Calu3 (cell line): Measurements from ENCODE around the gene CA14. TPM values are rescaled to one million over a fixed set of nuclear protein-coding genes. Genes with fewer than 3 reads are reported as not detected.
A peak's percentile ranks its signal among the peaks of the same experiment; 100 is the strongest.

Source experiments
- BruUV-seq: library from RNA; stranded (reverse); fragments of 400-500 nt; replicated peaks from 2 replicates; lab custom pipeline; 2021; lab: Mats Ljungman, UMichigan
- CTCF ChIA-PET: fragments of 300-600 bp; sonication (Branson Sonifier 250); formaldehyde crosslinking; loops from one replicate; lab custom pipeline; 2022; ENCODE audit warnings: antibody characterized with exemption; lab: Charles Lee
- DNase-seq: peaks from one replicate; pipeline ENCODE4 v3.0.0; 2022
- H3K27ac Mint-ChIP-seq: one replicate; pipeline ENCODE4 v1.8.0; 2022; ENCODE audit warnings: mixed read lengths; ENCODE audit not compliant: unreplicated experiment
- H3K27me3 Mint-ChIP-seq: one replicate; pipeline ENCODE4 v1.8.0; 2022; ENCODE audit warnings: mixed read lengths; ENCODE audit not compliant: unreplicated experiment
- H3K36me3 Mint-ChIP-seq: one replicate; pipeline ENCODE4 v1.8.0; 2022; ENCODE audit warnings: mild to moderate bottlenecking, moderate library complexity, mixed read lengths; ENCODE audit not compliant: insufficient read depth, unreplicated experiment
- H3K4me1 Mint-ChIP-seq: one replicate; pipeline ENCODE4 v1.8.0; 2022; ENCODE audit warnings: mild to moderate bottlenecking, low read depth, mixed read lengths; ENCODE audit not compliant: unreplicated experiment
- H3K4me3 Mint-ChIP-seq: one replicate; pipeline ENCODE4 v1.8.0; 2022; ENCODE audit warnings: mild to moderate bottlenecking, low read depth, moderate library complexity, mixed read lengths; ENCODE audit not compliant: unreplicated experiment
- H3K9me3 Mint-ChIP-seq: one replicate; pipeline ENCODE4 v1.8.0; 2022; ENCODE audit warnings: low read depth, mixed read lengths; ENCODE audit not compliant: unreplicated experiment
- intact Hi-C: fragments of 100-400 bp; cut with micrococcal nuclease; formaldehyde crosslinking; loops from one replicate; pipeline ENCODE4 v1.10.0; 2022; ENCODE audit not compliant: unreplicated experiment
- total RNA-seq: library from RNA; stranded (reverse); gene quantifications from 2 replicates; pipeline ENCODE4 v1.2.3, GENCODE V29; 2022
- TF ChIP-seq, protein P1 (sequence below): fragments of 200-600 bp; IDR thresholded peaks from one replicate; pipeline ENCODE4 v1.8.0; 2022; ENCODE audit warnings: antibody characterized with exemption; ENCODE audit not compliant: unreplicated experiment

CA14 gene
- total RNA-seq, 1 experiment from 2014 or later: 1.0 TPM

DNA sequence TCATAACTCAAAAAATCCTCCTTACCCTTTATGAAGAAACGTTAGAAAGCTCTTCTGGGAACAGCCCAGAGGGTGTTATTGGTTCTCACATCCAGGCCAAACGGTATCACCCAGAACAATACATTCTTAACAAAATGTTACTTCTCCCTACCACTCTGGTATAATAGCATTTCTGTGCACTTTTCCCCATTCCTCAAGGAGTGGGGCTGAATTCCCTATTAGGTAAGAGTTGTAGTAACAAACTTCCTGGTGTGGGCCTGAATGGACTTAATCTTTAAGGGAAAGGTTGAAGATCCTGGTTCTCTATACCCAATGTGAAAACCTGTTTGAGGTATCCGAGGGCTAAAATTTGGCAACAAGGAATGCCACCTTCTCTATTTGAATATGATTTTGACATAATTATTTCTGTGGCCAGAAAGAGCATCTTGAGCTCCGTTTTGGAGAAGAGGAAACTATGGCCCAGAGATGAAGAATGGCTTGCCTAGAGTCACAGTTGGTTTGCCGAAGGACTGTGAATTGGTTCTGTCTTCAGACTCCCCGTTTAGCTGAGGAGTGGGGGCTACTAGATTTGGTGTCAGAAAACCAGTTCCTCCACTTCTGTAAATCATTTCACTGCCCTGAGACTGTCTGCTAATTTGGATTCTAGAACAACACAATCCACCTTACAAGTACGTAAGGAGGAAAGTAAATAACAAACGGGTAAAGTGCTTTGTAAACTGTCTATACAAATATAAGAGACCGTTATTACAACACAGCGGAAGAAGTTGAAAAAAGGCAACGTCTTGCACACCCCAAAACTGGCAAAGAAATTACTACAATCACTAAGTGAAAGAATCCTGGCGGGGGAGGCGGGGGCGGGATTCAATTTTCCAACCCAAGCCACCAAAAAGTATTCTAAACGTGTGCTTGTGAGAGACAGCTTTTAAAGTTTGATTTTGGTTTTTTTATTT is 23.9 kb upstream of the CA14 start:
- TSS peak; percentile 52 for BruUV-seq
- H3K4me1 Mint-ChIP-seq: peaks cover 11% of the 10 kb centered on the region
- TF ChIP-seq, protein P1, sequence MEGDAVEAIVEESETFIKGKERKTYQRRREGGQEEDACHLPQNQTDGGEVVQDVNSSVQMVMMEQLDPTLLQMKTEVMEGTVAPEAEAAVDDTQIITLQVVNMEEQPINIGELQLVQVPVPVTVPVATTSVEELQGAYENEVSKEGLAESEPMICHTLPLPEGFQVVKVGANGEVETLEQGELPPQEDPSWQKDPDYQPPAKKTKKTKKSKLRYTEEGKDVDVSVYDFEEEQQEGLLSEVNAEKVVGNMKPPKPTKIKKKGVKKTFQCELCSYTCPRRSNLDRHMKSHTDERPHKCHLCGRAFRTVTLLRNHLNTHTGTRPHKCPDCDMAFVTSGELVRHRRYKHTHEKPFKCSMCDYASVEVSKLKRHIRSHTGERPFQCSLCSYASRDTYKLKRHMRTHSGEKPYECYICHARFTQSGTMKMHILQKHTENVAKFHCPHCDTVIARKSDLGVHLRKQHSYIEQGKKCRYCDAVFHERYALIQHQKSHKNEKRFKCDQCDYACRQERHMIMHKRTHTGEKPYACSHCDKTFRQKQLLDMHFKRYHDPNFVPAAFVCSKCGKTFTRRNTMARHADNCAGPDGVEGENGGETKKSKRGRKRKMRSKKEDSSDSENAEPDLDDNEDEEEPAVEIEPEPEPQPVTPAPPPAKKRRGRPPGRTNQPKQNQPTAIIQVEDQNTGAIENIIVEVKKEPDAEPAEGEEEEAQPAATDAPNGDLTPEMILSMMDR: no peak
- peak overlapping the region; percentile 89 for H3K27ac Mint-ChIP-seq
- no peaks in the 10 kb centered on the region for H3K9me3 Mint-ChIP-seq
- no peak overlapping the region for H3K4me3 Mint-ChIP-seq
- CTCF ChIA-PET: interaction anchor here (0.5 to 1.7 kb wide), 3 partner anchors 40 to 167 kb away, joined by 3 to 5 read pairs (median 3); no protein-coding TSS in a partner anchor
- H3K27me3 Mint-ChIP-seq: no peaks in the 10 kb centered on the region
- intact Hi-C loops: no loop called here
- peak; percentile 69 for DNase-seq
- peaks cover 17% of the 10 kb centered on the region for H3K36me3 Mint-ChIP-seq

DNA sequence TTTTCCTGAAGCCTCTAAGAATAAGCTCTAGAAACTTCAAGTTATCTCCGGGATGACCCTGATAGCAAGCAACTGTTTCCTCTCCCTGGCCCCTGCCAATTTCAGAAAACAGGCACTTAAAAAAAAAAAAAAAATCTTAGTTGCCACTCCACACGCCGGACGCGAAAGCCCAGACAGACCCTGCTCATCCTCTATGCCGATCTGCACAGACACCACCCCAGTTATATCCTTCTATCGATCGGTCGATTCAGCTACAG is 23.3 kb upstream of the CA14 start:
- CTCF ChIA-PET: interaction anchor here (0.5 to 1.7 kb wide), 2 partner anchors 40 to 47 kb away, joined by 3 to 5 read pairs; no protein-coding TSS in a partner anchor
- intact Hi-C loops: no loop called here
- TF ChIP-seq, protein P1: no peak
- H3K36me3 Mint-ChIP-seq: peaks cover 11% of the 10 kb centered on the region
- H3K27me3 Mint-ChIP-seq: no peaks in the 10 kb centered on the region
- peak overlapping the region; percentile 89 for H3K27ac Mint-ChIP-seq
- no peak for DNase-seq
- no peaks in the 10 kb centered on the region for H3K9me3 Mint-ChIP-seq
- no peak overlapping the region for H3K4me3 Mint-ChIP-seq
- H3K4me1 Mint-ChIP-seq: peaks cover 11% of the 10 kb centered on the region
- BruUV-seq: no TSS peak

DNA sequence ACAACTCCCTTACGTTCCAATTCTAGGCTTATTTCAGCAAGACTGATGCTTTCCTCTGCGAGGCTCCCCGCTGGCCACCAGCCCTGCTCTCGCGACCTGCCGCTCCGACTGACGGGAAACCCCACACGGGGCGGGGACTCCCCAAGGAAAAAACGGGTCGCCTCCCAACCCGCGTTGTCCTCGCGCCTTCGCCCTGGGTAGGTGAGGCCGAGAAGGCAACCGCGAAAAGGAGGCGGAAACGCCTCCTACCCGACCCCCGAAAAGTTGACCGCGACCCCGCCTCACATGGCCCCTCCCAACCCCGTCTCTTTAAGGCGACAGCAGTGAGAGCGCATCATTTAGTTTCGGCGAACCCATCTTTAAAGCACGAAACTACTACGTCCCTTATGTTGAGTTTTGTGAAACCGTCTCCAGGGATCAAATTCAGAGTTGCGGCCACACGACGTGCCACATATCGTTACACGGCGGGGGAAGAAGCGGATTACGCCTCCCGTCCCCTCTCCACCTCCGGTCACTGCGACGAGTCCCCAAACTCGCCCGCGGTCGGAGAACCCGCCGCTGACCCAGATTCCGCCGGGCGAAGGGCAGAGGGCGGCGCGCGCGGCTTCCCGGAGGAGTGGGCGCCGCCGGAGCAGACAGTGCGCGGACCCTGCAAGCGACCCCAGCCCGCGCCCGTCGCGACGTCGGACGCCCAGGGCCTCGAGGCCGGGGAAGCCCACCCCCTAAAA is 22.8 kb upstream of the CA14 start:
- BruUV-seq: TSS peak; percentile 93
- Mint-ChIP-seq H3K4me1 (peaks cover 11% of the 10 kb centered on the region), H3K36me3 (peaks cover 6% of the 10 kb centered on the region), H3K27ac (peak overlapping the region; percentile 89), H3K4me3 (no peak overlapping the region), H3K9me3 (no peaks in the 10 kb centered on the region), H3K27me3 (no peaks in the 10 kb centered on the region)
- peak; percentile 86 for DNase-seq
- intact Hi-C loops: no loop called here
- CTCF ChIA-PET: interaction anchor here (0.5 to 1.7 kb wide), 2 partner anchors 41 to 48 kb away, joined by 3 to 5 read pairs; no protein-coding TSS in a partner anchor
- TF ChIP-seq, protein P1: no peak

DNA sequence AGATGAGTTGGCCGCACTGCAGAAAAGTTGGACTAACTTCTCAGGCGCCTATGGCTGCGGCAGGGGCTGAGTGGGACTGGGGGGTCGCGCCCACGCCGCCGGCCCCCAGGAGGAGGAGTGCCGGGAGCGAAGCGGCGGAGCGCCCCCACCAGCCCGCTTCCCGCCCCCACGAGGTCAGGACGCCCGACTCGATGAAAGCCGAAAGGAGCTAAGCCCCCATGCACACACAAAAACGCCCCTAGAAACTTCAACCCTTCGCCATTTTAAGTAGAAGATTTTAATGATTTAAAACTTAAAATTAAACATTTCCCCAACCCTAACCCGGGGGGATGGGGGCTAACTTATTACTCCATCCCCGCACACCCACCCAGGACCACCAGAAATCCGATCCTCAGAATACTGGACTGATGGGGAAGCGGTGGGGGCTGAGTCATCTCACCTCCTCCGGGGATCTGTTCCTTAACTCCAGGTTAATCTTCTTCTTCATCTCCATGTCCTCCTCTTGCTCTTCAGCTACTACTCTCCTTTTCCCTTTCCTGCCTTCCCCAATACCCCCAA is 22.2 kb upstream of the CA14 start:
- intact Hi-C loops: no loop called here
- Mint-ChIP-seq H3K9me3 (no peaks in the 10 kb centered on the region), H3K27me3 (no peaks in the 10 kb centered on the region), H3K27ac (no peak overlapping the region), H3K36me3 (no peaks in the 10 kb centered on the region), H3K4me1 (peaks cover 11% of the 10 kb centered on the region), H3K4me3 (no peak overlapping the region)
- BruUV-seq: TSS peak; percentile 65
- CTCF ChIA-PET: no interaction called here
- DNase-seq: no peak
- TF ChIP-seq, protein P1: no peak
